CD4-positive, CD25-positive, alpha-beta regulatory T cell (primary cell): Measurements from ENCODE around the gene NACA2. TPM values are rescaled to one million over a fixed set of nuclear protein-coding genes. Genes with fewer than 3 reads are reported as not detected.
"Not testable (repeated sequence)": the region's sequence is repeated elsewhere in the genome, so short reads cannot be mapped to it uniquely, and the experiment has no call there.

Source experiments
- ATAC-seq, 2 donors: fragments of 150-1000 bp; cut with Tn5 transposase; one replicate each; pipeline ENCODE4 v1.10.0; 2021; ENCODE audit warnings: low read depth in 2 of 2, moderate number of reproducible peaks in 2 of 2, moderate library complexity in 1 of 2
- DNase-seq, 3 donors: peaks; one replicate each; pipeline versions ENCODE4 v3.0.0 to v3.0.0-alpha.2; 2012 to 2022; ENCODE audit warnings: mixed read lengths in 1 of 3
- H3K27ac ChIP-seq: one replicate; pipeline ENCODE4 v1.7.0; 2013; ENCODE audit warnings: mild to moderate bottlenecking, low read length; ENCODE audit not compliant: insufficient read depth, poor library complexity, severe bottlenecking
- H3K27me3 ChIP-seq: one replicate; pipeline ENCODE4 v1.7.0; 2013; ENCODE audit warnings: low read length; ENCODE audit not compliant: control insufficient read depth, insufficient read depth
- H3K36me3 ChIP-seq: one replicate; pipeline ENCODE4 v1.7.0; 2013; ENCODE audit warnings: mild to moderate bottlenecking, low read length, moderate library complexity; ENCODE audit not compliant: control insufficient read depth, insufficient read depth
- H3K4me1 ChIP-seq: 2 replicates; pipeline ENCODE4 v1.7.0; 2013; ENCODE audit warnings: mild to moderate bottlenecking, low read length; ENCODE audit not compliant: insufficient read depth, control insufficient read depth, poor library complexity, severe bottlenecking
- H3K4me3 ChIP-seq: one replicate; pipeline ENCODE4 v1.7.0; 2013; ENCODE audit warnings: low read depth, mild to moderate bottlenecking, low read length, moderate library complexity
- H3K9me3 ChIP-seq, 2 experiments: 1 replicate in 1 of 2; 2 replicates in 1 of 2; pipeline ENCODE4 v1.7.0; 2013; ENCODE audit warnings: low read length in 2 of 2, mild to moderate bottlenecking in 1 of 2, moderate library complexity in 1 of 2; ENCODE audit not compliant: control insufficient read depth in 2 of 2
- H3K27ac Mint-ChIP-seq, 3 donors: one replicate each; pipeline ENCODE4 v1.8.0; 2020 to 2022; ENCODE audit warnings: mild to moderate bottlenecking in 3 of 3, mixed read lengths in 3 of 3, moderate library complexity in 2 of 3
- H3K27me3 Mint-ChIP-seq: one replicate; pipeline ENCODE4 v1.8.0; 2022; ENCODE audit warnings: mild to moderate bottlenecking, mixed read lengths
- H3K36me3 Mint-ChIP-seq: one replicate; pipeline ENCODE4 v1.8.0; 2020; ENCODE audit warnings: mixed read lengths
- H3K4me1 Mint-ChIP-seq, 4 donors: one replicate each; pipeline ENCODE4 v1.8.0; 2020 to 2022; ENCODE audit warnings: mixed read lengths in 4 of 4, mild to moderate bottlenecking in 1 of 4
- H3K4me3 Mint-ChIP-seq, 4 donors: one replicate each; pipeline ENCODE4 v1.8.0; 2020 to 2022; ENCODE audit warnings: mild to moderate bottlenecking in 4 of 4, mixed read lengths in 4 of 4, moderate library complexity in 3 of 4
- H3K9me3 Mint-ChIP-seq, 7 donors: one replicate each; pipeline ENCODE4 v1.8.0; 2020 to 2022; ENCODE audit warnings: mixed read lengths in 7 of 7, mild to moderate bottlenecking in 3 of 7, moderate library complexity in 2 of 7
- polyA plus RNA-seq, 4 donors: library from polyadenylated mRNA; unstranded; fragments of 300-500 nt; fragmentation: Illumina TruSeq; gene quantifications; one replicate each; pipeline ENCODE4 v1.2.3, GENCODE V29; 2021
- total RNA-seq: library from RNA; stranded (reverse); gene quantifications from one replicate; pipeline ENCODE4 v1.2.3, GENCODE V29; 2022

NACA2 gene
- total and polyA plus RNA-seq, 5 donors from 2014 or later: not detected

- Histone ChIP-seq H3K9me3 (no peaks in the 10 kb centered on the region), H3K36me3 (no peaks in the 10 kb centered on the region), H3K27me3 (peaks cover 33% of the 10 kb centered on the region), H3K4me1 (no peaks in the 10 kb centered on the region), H3K4me3 (no peak overlapping the region), H3K27ac (no peak overlapping the region)
- no peak overlapping the region for H3K27ac Mint-ChIP-seq
- H3K27me3 Mint-ChIP-seq: peaks cover 78% of the 10 kb centered on the region
- ATAC-seq: no peak
- H3K4me1 Mint-ChIP-seq: peaks cover 0 to 6% (median 0%) of the 10 kb centered on the region in 4 donors
- DNase-seq: no peak
- peaks cover 0 to 9% (median 0%) of the 10 kb centered on the region in 7 donors for H3K9me3 Mint-ChIP-seq
- no peak overlapping the region for H3K4me3 Mint-ChIP-seq
- no peaks in the 10 kb centered on the region for H3K36me3 Mint-ChIP-seq
These were observed 40.8 kb upstream of the NACA2 start for GRCh38 chr17:61631800-61632199.

DNA sequence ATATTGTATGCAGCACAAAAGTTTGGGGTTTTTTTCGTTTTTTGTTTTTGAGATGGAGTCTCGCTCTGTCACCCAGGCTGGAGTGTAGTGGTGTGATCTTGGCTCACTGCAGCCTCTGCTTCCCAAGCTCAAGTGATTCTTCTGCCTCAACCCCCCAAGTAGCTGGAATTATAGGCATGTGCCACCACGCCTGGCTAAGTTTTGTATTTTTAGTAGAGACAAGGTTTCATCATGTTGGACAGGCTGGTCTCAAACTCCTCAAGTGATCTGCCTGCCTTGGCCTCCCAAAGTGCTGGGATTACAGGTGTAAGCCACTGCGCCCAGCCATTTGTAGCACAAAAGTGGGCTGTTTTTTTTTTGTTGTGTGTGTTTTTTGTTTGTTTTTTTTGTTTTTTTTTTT lies 37.1 kb upstream of the NACA2 start:
- not testable (repeated sequence) for H3K9me3 ChIP-seq, H3K4me3 Mint-ChIP-seq, ATAC-seq, H3K36me3 Mint-ChIP-seq, H3K4me1 Mint-ChIP-seq, H3K9me3 Mint-ChIP-seq, H3K27ac ChIP-seq, H3K27ac Mint-ChIP-seq, H3K4me1 ChIP-seq, H3K36me3 ChIP-seq, H3K4me3 ChIP-seq, DNase-seq
- H3K27me3 ChIP-seq: peaks cover 28% of the 10 kb centered on the region
- peaks cover 86% of the 10 kb centered on the region for H3K27me3 Mint-ChIP-seq

DNA sequence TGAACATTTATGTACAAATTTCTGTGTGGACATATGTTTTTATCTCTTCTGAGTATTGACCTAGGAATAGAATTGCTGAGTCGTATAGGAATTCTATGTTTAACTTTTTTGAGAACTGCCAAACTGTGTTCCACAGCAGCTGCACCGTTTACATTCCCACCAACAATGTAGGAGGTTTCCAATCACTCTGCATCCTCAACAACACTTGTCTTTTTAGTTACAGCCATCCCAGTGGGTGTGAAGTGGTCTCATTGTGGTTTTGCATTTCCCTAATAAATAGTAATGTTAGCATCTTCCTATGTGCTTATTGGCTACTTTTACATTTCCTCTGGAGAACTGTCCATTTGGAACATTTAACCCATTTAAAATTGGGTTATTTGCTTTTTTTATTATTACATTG lies 36.6 kb upstream of the NACA2 start:
- H3K27ac Mint-ChIP-seq: no peak overlapping the region

DNA sequence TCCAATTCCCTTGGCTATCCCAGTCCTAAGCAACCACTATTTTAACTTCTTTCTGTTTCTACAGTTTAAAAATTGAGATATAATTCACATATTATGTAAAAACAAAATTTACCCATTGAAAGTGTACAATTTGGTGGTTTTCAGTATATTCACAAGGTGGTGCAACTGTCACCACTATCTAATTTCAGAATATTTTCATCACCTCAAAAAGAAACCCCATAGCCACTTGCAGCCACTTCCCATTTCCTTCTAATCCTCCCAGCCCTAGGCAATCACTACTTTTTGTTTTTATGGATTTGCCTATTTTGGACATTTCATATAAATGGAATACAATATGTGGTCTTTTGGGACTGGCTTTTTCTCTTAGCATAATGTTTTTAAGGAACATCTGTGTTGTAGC lies 36.1 kb upstream of the NACA2 start:
- ATAC-seq: no peak
- H3K4me1 Mint-ChIP-seq: no peaks in the 10 kb centered on the region
- H3K4me3 Mint-ChIP-seq: no peak overlapping the region
- H3K27me3 Mint-ChIP-seq: peaks cover 86% of the 10 kb centered on the region
- H3K27ac ChIP-seq: no peak overlapping the region
- H3K4me3 ChIP-seq: no peak overlapping the region
- H3K36me3 Mint-ChIP-seq: no peaks in the 10 kb centered on the region
- peaks cover 27% of the 10 kb centered on the region for H3K27me3 ChIP-seq
- H3K9me3 Mint-ChIP-seq: peaks cover 0 to 2% (median 0%) of the 10 kb centered on the region in 7 donors
- peak overlapping the region in 1 of 3 donors; percentile 5 for H3K27ac Mint-ChIP-seq
- no peak for DNase-seq
- no peaks in the 10 kb centered on the region for H3K36me3 ChIP-seq
- H3K4me1 ChIP-seq: no peaks in the 10 kb centered on the region
- H3K9me3 ChIP-seq: no peaks in the 10 kb centered on the region

More for the DNA sequence above, 36.6 kb upstream of the NACA2 start:
- H3K4me1 Mint-ChIP-seq: no peaks in the 10 kb centered on the region
- no peak overlapping the region for H3K27ac ChIP-seq
- no peaks in the 10 kb centered on the region for H3K4me1 ChIP-seq
- no peaks in the 10 kb centered on the region for H3K36me3 ChIP-seq
- no peak for DNase-seq
- no peaks in the 10 kb centered on the region for H3K9me3 ChIP-seq
- peaks cover 0 to 2% (median 0%) of the 10 kb centered on the region in 7 donors for H3K9me3 Mint-ChIP-seq
- no peak overlapping the region for H3K4me3 ChIP-seq
- ATAC-seq: no peak
- peaks cover 29% of the 10 kb centered on the region for H3K27me3 ChIP-seq
- peaks cover 84% of the 10 kb centered on the region for H3K27me3 Mint-ChIP-seq
- no peak overlapping the region for H3K4me3 Mint-ChIP-seq
- H3K36me3 Mint-ChIP-seq: no peaks in the 10 kb centered on the region

- H3K27ac Mint-ChIP-seq: no peak overlapping the region
- no peak overlapping the region for H3K4me3 Mint-ChIP-seq
- Histone ChIP-seq H3K27me3 (peaks cover 26% of the 10 kb centered on the region), H3K4me1 (no peaks in the 10 kb centered on the region), H3K36me3 (no peaks in the 10 kb centered on the region), H3K9me3 (no peaks in the 10 kb centered on the region), H3K27ac (no peak overlapping the region), H3K4me3 (no peak overlapping the region)
- peaks cover 0 to 3% (median 2%) of the 10 kb centered on the region in 7 donors for H3K9me3 Mint-ChIP-seq
- H3K4me1 Mint-ChIP-seq: no peaks in the 10 kb centered on the region
- DNase-seq: no peak
- no peaks in the 10 kb centered on the region for H3K36me3 Mint-ChIP-seq
- no peak for ATAC-seq
- peaks cover 70% of the 10 kb centered on the region for H3K27me3 Mint-ChIP-seq
These were observed 34.5 kb upstream of the NACA2 start for GRCh38 chr17:61625564-61625963.

DNA sequence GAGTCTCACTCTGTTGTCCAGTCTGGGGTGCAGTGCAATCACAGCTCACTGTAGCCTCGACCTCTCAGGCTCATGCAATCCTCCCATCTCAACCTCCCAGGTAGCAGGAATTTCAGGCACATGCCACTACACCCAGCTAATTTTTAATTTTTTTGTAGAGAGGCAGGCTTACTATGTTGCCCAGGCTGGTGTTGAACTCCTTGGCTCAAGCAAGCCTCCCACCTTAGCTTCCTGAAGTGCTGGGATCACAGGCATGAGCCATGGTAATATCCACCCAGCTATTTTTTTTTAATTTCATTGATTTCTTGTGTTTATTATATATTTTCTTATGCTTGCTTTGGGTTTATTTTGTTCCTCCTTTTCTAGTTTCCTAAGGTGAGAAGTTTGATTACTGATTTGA lies 33.9 kb upstream of the NACA2 start:
- peaks cover 69% of the 10 kb centered on the region for H3K27me3 Mint-ChIP-seq
- H3K9me3 Mint-ChIP-seq: peaks cover 0 to 4% (median 2%) of the 10 kb centered on the region in 7 donors
- H3K27ac ChIP-seq: no peak overlapping the region
- DNase-seq (no peak), ATAC-seq (no peak)
- no peak overlapping the region for H3K27ac Mint-ChIP-seq
- peaks cover 24% of the 10 kb centered on the region for H3K27me3 ChIP-seq
- no peak overlapping the region for H3K4me3 ChIP-seq
- H3K4me3 Mint-ChIP-seq: no peak overlapping the region
- no peaks in the 10 kb centered on the region for H3K4me1 Mint-ChIP-seq
- H3K4me1 ChIP-seq: no peaks in the 10 kb centered on the region
- H3K36me3 Mint-ChIP-seq: no peaks in the 10 kb centered on the region
- H3K9me3 ChIP-seq: peaks cover 0 to 2% of the 10 kb centered on the region in 2 experiments
- H3K36me3 ChIP-seq: no peaks in the 10 kb centered on the region

DNA sequence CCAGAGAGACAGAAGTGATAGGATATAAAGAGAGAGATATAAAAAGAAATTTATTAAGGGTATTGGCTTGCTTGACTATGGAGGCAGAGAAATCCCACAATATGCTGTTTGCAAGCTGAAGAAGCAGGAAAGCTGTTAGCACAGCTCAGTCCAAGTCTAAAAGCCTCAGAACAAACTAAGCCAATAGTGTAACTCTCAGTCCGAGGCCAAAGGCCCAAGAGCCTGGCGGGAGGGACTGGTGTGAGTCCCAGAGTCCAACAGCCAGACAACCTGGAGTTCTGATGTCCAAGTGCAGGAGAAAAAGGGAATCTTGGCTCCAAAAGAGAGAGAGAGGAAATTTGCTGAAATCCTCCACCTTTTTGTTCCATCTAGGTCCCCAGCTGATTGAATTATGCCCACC lies 30.3 kb upstream of the NACA2 start:
- DNase-seq: no peak
- Mint-ChIP-seq H3K36me3 (peaks cover 4% of the 10 kb centered on the region), H3K4me3 (no peak overlapping the region), H3K9me3 (peaks cover 0 to 9% (median 5%) of the 10 kb centered on the region in 7 donors), H3K4me1 (peaks cover 0 to 4% (median under 1%) of the 10 kb centered on the region in 4 donors), H3K27ac (no peak overlapping the region), H3K27me3 (peaks cover 48% of the 10 kb centered on the region)
- Histone ChIP-seq H3K36me3 (no peaks in the 10 kb centered on the region), H3K4me1 (no peaks in the 10 kb centered on the region), H3K27ac (no peak overlapping the region), H3K9me3 (peaks cover 5 to 9% of the 10 kb centered on the region in 2 experiments), H3K4me3 (no peak overlapping the region), H3K27me3 (peaks cover 13% of the 10 kb centered on the region)
- no peak for ATAC-seq

DNA sequence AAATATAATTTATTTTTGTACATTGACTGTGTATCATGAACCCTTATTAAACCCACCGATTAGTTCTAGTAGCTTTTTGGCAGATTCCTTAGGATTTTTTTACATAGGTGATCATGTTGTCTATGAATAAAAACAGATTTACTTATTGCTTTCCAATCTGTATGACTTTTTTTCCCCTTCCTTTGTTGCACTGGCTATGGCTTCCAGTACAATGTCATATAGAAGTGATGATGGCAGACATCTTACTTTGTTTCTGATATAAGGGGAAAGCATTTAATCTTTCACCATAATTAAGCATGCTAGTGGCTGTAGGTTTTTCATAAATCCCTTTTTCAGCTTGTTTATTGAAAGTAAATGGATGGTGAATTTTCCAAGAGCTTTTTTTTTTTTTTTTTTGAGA lies 28.9 kb upstream of the NACA2 start:
- H3K4me1 Mint-ChIP-seq: peaks cover 0 to 6% (median 4%) of the 10 kb centered on the region in 4 donors
- peaks cover 52% of the 10 kb centered on the region for H3K27me3 Mint-ChIP-seq
- no peaks in the 10 kb centered on the region for H3K36me3 ChIP-seq
- H3K4me1 ChIP-seq: no peaks in the 10 kb centered on the region
- no peak overlapping the region for H3K4me3 Mint-ChIP-seq
- H3K4me3 ChIP-seq: no peak overlapping the region
- no peak overlapping the region for H3K27ac Mint-ChIP-seq
- H3K9me3 ChIP-seq: peaks cover 5 to 9% of the 10 kb centered on the region in 2 experiments
- H3K27ac ChIP-seq: no peak overlapping the region
- H3K9me3 Mint-ChIP-seq: peaks cover 0 to 9% (median 5%) of the 10 kb centered on the region in 7 donors
- ATAC-seq: no peak
- no peak for DNase-seq
- peaks cover 4% of the 10 kb centered on the region for H3K36me3 Mint-ChIP-seq
- peaks cover 12% of the 10 kb centered on the region for H3K27me3 ChIP-seq
